Amniotic stem cell (primary cell): ENCODE results near the gene SLX1A.
"Not testable (repeated sequence)": the region's sequence is repeated elsewhere in the genome, so short reads cannot be mapped to it uniquely, and the experiment has no call there.

Experiments
- DNase-seq: peaks from one replicate; lab custom pipeline; 2025; lab: John Stamatoyannopoulos, UW

Gene SLX1A

GRCh38 chr16:30193615-30194014, at the start of gene SLX1A, which contains the start of gene BOLA2B:
Gene SLX1A, plus strand, starts transcription at chr16:30193875. Its CDS starts 210 bp downstream, at chr16:30194085.
Gene BOLA2B, minus strand, starts transcription at chr16:30193666. Its CDS starts 71 bp downstream, at chr16:30193595.
- not testable (repeated sequence) for DNase-seq

DNA sequence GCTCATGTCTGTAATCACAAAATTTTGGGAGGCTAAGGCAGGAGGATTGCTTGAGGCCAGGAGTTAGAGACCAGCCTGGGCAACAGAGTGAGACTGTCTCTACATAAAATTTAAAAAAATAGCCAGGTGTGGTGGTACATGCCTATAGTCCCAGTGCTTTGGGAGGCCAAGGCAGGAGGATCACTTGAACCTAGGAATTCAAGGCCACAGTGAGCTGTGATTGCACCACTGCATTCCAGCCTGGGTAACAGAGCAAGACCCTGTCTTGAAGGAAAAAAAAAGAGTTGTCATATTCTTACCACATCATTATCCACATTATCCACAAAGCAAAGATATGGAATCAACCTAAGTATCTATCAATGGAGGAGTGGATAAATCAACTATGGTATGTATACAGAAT, 49.7 kb upstream of the SLX1A start:
- no peak for DNase-seq

GRCh38 chr16:30144917-30145316, 48.8 kb upstream of the SLX1A start:
- DNase-seq = no peak

- no peak for DNase-seq
Measured at GRCh38 chr16:30145657-30146056, 48.0 kb upstream of the SLX1A start.

GRCh38 chr16:30147843-30148510, 45.7 kb upstream of the SLX1A start:
- DNase-seq = no peak

- DNase-seq = no peak
Measured at GRCh38 chr16:30149250-30149930, 44.3 kb upstream of the SLX1A start.

GRCh38 chr16:30151091-30151490, 42.6 kb upstream of the SLX1A start:
- DNase-seq = no peak

GRCh38 chr16:30152517-30152916, 41.2 kb upstream of the SLX1A start:
- DNase-seq = no peak

DNA sequence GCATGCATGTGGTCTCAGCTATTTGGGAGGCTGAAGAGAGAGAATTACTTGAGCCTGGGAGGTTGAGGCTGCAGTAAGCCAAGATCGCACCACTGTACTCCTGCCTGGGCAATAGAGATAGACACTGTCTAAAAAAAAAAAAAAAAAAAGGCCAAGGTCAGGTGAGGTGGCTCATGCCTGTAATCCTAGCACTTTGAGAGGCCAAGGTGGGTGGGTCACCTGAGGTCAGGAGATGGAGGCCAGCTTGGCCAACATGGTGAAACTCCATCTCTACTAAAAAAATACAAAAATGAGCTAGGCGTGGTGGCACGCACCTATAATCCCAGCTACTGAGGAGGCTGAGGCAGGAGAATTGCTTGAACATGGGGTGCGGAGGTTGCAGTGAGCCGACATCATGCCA, 38.5 kb upstream of the SLX1A start:
- DNase-seq = no peak

GRCh38 chr16:30157214-30157613, 36.5 kb upstream of the SLX1A start:
- no peak for DNase-seq

GRCh38 chr16:30163538-30163937, 30.1 kb upstream of the SLX1A start:
- no peak for DNase-seq

DNA sequence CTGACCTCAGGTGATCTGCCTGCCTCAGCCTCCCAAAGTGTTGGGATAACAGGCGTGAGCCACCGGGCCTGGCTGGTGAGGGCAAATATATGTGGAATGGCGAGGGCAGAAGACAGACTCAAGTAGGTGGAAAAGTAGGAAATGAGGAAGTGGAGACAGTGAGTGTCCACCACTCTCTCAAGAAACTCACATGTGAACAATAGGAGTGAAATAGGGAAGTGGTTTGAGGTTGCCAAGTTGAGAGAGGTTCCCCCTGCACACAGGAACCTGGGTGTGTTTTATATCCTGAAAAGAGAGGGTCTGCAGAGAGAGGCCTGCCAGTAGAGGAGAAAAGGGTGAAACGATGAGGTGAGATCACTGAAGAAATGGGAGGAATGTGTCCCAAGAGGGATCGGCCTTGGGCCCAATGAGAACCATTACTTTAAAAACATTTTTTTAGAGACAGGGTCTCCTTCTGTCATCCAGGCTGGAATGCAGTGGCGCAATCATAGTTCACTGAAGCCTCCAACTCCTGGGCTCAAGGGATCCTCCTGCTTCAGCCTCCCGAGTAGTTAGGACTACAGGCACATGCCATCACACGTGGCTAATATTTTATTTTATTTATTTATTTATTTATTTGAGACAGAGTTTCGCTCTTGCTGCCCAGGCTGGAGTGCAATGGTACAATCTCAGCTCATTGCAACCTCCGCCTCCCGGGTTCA, 27.3 kb upstream of the SLX1A start:
- DNase-seq = no peak

DNA sequence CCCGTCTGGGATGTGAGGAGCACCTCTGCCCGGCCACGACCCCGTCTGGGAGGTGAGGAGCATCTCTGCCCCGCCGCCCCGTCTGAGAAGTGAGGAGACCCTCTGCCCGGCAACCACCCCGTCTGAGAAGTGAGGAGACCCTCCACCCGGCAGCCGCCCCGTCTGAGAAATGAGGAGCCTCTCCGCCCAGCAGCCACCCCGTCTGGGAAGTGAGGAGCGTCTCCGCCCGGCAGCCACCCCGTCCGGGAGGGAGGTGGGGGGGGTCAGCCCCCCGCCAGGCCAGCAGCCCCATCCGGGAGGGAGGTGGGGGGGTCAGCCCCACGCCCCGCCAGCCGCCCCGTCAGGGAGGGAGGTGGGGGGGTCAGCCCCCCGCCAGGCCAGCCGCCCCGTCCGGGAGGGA, 24.9 kb upstream of the SLX1A start:
- not testable (repeated sequence) for DNase-seq

- DNase-seq = not testable (repeated sequence)
Measured at GRCh38 chr16:30169416-30169815, 24.3 kb upstream of the SLX1A start.

GRCh38 chr16:30170145-30170544, 23.5 kb upstream of the SLX1A start:
- DNase-seq = not testable (repeated sequence)

GRCh38 chr16:30173054-30173453, 20.6 kb upstream of the SLX1A start:
- DNase-seq = no peak

GRCh38 chr16:30176876-30177275, 16.8 kb upstream of the SLX1A start:
- DNase-seq = not testable (repeated sequence)

DNA sequence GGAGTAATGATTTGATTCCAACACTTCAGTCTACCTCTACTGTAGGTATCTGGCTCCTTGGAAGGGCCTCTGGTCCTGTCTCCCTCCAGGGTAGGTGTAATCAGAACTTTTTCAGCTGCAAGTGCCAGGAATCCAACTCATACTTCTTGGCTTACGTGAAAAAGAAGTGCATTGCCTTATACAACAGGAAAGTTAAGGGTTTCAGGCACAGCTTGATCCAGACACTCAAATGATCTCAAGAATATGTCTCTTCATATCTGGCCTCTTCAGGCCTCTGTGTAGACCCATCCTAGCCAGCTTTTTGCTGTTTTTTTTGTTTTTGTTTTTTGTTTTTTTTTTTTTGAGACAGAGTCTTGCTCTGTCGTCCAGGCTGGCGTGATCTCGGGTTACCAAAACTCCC, 14.5 kb upstream of the SLX1A start:
- no peak for DNase-seq

GRCh38 chr16:30179931-30180330, 13.7 kb upstream of the SLX1A start:
- no peak for DNase-seq

- no peak for DNase-seq
Measured at GRCh38 chr16:30180741-30181140, 12.9 kb upstream of the SLX1A start.

- no peak for DNase-seq
Measured at GRCh38 chr16:30183233-30184095, 10.2 kb upstream of the SLX1A start, which contains the start of gene CORO1A. Gene CORO1A, plus strand, starts transcription at chr16:30183602. Its CDS starts 1,608 bp downstream, at chr16:30185210.
